Neural cell (in vitro differentiated cells): ENCODE data around the gene ARMH1. TPM values are rescaled to one million over a fixed set of nuclear protein-coding genes. Genes with fewer than 3 reads are reported as not detected.
A peak's percentile ranks its signal among the peaks of the same experiment; 100 is the strongest.

Source experiments
- H2AFZ ChIP-seq: fragments of 200-600, 300-800 bp; sonication (generic), shearing (Covaris generic); 2 replicates; pipeline ENCODE4 v1.6.0; 2014; ENCODE audit warnings: low read depth, mild to moderate bottlenecking, antibody characterized with exemption, low read length, moderate library complexity
- H3F3A ChIP-seq: fragments of 200-600 bp; shearing (Covaris generic); 2 replicates; pipeline ENCODE4 v1.6.1; 2016; ENCODE audit warnings: mild to moderate bottlenecking, moderate library complexity, mixed read lengths, antibody characterized with exemption, low read length; ENCODE audit not compliant: insufficient read depth, poor library complexity, severe bottlenecking
- H3K27ac ChIP-seq: fragments of 200-600, 300-800 bp; sonication (generic), shearing (Covaris generic); 2 replicates; pipeline ENCODE4 v1.5.1; 2014; ENCODE audit warnings: mild to moderate bottlenecking, low read length, moderate library complexity
- H3K27me3 ChIP-seq: fragments of 300-800, 200-600 bp; sonication (generic), shearing (Covaris generic); 2 replicates; pipeline ENCODE4 v1.6.0; 2014; ENCODE audit warnings: mild to moderate bottlenecking, low read depth, low read length, moderate library complexity; ENCODE audit not compliant: insufficient read depth
- H3K36me3 ChIP-seq: fragments of 300-800, 200-600 bp; sonication (generic), shearing (Covaris generic); 2 replicates; pipeline ENCODE4 v1.5.1; 2014; ENCODE audit warnings: mild to moderate bottlenecking, antibody characterized with exemption, low read length, moderate library complexity; ENCODE audit not compliant: insufficient read depth
- H3K4me2 ChIP-seq: fragments of 300-800, 200-600 bp; sonication (generic), shearing (Covaris generic); 2 replicates; pipeline ENCODE4 v1.6.0; 2014; ENCODE audit warnings: mild to moderate bottlenecking, low read length
- H3K4me3 ChIP-seq: fragments of 300-800, 200-600 bp; sonication (generic), shearing (Covaris generic); 2 replicates; pipeline ENCODE4 v1.5.1; 2014; ENCODE audit warnings: mild to moderate bottlenecking, low read length, moderate library complexity
- H3K79me2 ChIP-seq: fragments of 200-600 bp; shearing (Covaris generic); replicated peaks from 2 replicates; pipeline ENCODE4 v1.6.0; 2014; ENCODE audit warnings: mild to moderate bottlenecking, low read length, moderate library complexity; ENCODE audit not compliant: insufficient read depth
- H3K9ac ChIP-seq: fragments of 300-800, 200-600 bp; sonication (generic), shearing (Covaris generic); 2 replicates; pipeline ENCODE4 v1.6.1; 2016; ENCODE audit warnings: mild to moderate bottlenecking, low read length, mixed read lengths
- H3K9me2 ChIP-seq: fragments of 200-600 bp; shearing (Covaris generic); 2 replicates; pipeline ENCODE4 v1.6.1; 2016; ENCODE audit warnings: mild to moderate bottlenecking, low read length, mixed read lengths; ENCODE audit not compliant: insufficient read depth
- H3K9me3 ChIP-seq: fragments of 200-600, 300-800 bp; sonication (generic), shearing (Covaris generic); 2 replicates; pipeline ENCODE4 v1.6.1; 2016; ENCODE audit warnings: mild to moderate bottlenecking, mixed run types, low read length, moderate library complexity, mixed read lengths
- H4K20me1 ChIP-seq: fragments of 200-600 bp; shearing (Covaris generic); 2 replicates; pipeline ENCODE4 v1.6.1; 2016; ENCODE audit warnings: mild to moderate bottlenecking, mixed run types; ENCODE audit not compliant: insufficient read depth
- CTCF ChIP-seq: fragments of 450-650 bp; IDR thresholded peaks from 2 replicates; pipeline ENCODE4 v1.5.1; 2014; ENCODE audit warnings: antibody characterized with exemption, mild to moderate bottlenecking, moderate library complexity; ENCODE audit not compliant: poor library complexity, severe bottlenecking
- EP300 ChIP-seq: fragments of 450-650 bp; conservative IDR thresholded peaks from 2 replicates; pipeline ENCODE4 v1.6.1; 2014; ENCODE audit warnings: antibody characterized with exemption, mild to moderate bottlenecking, moderate library complexity; ENCODE audit not compliant: poor library complexity, severe bottlenecking
- EZH2 ChIP-seq: fragments of 200-600, 300-800 bp; shearing (Covaris generic), sonication (generic); IDR thresholded peaks from 2 replicates; pipeline ENCODE4 v1.6.1; 2014; ENCODE audit warnings: antibody characterized with exemption, low read length, borderline replicate concordance, mild to moderate bottlenecking; ENCODE audit not compliant: insufficient read depth, poor library complexity, severe bottlenecking
- MXI1 ChIP-seq: fragments of 450-650 bp; conservative IDR thresholded peaks from 2 replicates; pipeline ENCODE4 v1.6.1; 2014; ENCODE audit warnings: antibody characterized with exemption, mild to moderate bottlenecking; ENCODE audit not compliant: poor library complexity, severe bottlenecking
- POLR2AphosphoS5 ChIP-seq: IDR thresholded peaks from 2 replicates; pipeline ENCODE4 v1.6.1; 2012
- RAD21 ChIP-seq: fragments of 450-650 bp; conservative IDR thresholded peaks from 2 replicates; pipeline ENCODE4 v1.6.1; 2014; ENCODE audit warnings: antibody characterized with exemption, mild to moderate bottlenecking, moderate library complexity
- REST ChIP-seq: IDR thresholded peaks from 2 replicates; pipeline ENCODE4 v1.6.1; 2012; ENCODE audit warnings: borderline replicate concordance
- SMC3 ChIP-seq: fragments of 450-650 bp; conservative IDR thresholded peaks from 2 replicates; pipeline ENCODE4 v1.6.1; 2014; ENCODE audit warnings: antibody characterized with exemption, mild to moderate bottlenecking, moderate library complexity; ENCODE audit not compliant: poor library complexity
- TAF1 ChIP-seq: IDR thresholded peaks from 2 replicates; pipeline ENCODE4 v1.6.1; 2012; ENCODE audit warnings: low read depth
- polyA plus RNA-seq: library from polyadenylated mRNA; depleted of rRNA; stranded (reverse); fragments of >200 nt; gene quantifications from 2 replicates; pipeline ENCODE4 v1.2.3, GENCODE V29; 2014

Gene ARMH1
- polyA plus RNA-seq, 1 donor from 2014 or later: 105 TPM

GRCh38 chr1:44655609-44656008 lies 18.9 kb upstream of the ARMH1 start:
- Histone ChIP-seq H3K36me3 (no peaks in the 10 kb centered on the region), H3K9me3 (no peaks in the 10 kb centered on the region), H3K4me3 (no peak overlapping the region), H4K20me1 (no peaks in the 10 kb centered on the region), H3K9me2 (no peaks in the 10 kb centered on the region), H3K27me3 (no peaks in the 10 kb centered on the region), H3F3A (no peaks in the 10 kb centered on the region), H3K27ac (no peak overlapping the region), H3K4me2 (no peak overlapping the region), H2AFZ (no peak overlapping the region), H3K79me2 (no peaks in the 10 kb centered on the region), H3K9ac (no peak overlapping the region)
- TF ChIP-seq REST: no peak
- TF ChIP-seq EP300: no peak
- peak; percentile 52 for TF ChIP-seq CTCF

- no peaks in the 10 kb centered on the region for H3K36me3 ChIP-seq
- TF ChIP-seq POLR2AphosphoS5 (no peak), CTCF (no peak), RAD21 (no peak), EP300 (no peak), TAF1 (no peak), MXI1 (no peak), EZH2 (no peak), SMC3 (no peak), REST (no peak)
- H3K27ac ChIP-seq: no peak overlapping the region
- H3K9me3 ChIP-seq: no peaks in the 10 kb centered on the region
- no peak overlapping the region for H3K4me2 ChIP-seq
- H4K20me1 ChIP-seq: no peaks in the 10 kb centered on the region
- H3K9ac ChIP-seq: no peak overlapping the region
- H3K4me3 ChIP-seq: no peak overlapping the region
- H3K9me2 ChIP-seq: no peaks in the 10 kb centered on the region
- H2AFZ ChIP-seq: no peak overlapping the region
- H3K79me2 ChIP-seq: no peaks in the 10 kb centered on the region
- H3K27me3 ChIP-seq: no peaks in the 10 kb centered on the region
- H3F3A ChIP-seq: no peaks in the 10 kb centered on the region
Observed at GRCh38 chr1:44659566-44659965, 14.9 kb upstream of the ARMH1 start.
